Measurements from ENCODE around the gene SMARCC1. TPM values are rescaled to one million over a fixed set of nuclear protein-coding genes. Genes with fewer than 3 reads are reported as not detected.

The SMARCC1 gene
- total and polyA plus RNA-seq, 10 donors = 10.5 to 82.9 (median 44.7) TPM

GRCh38 chr3:47714606-47715005 is 67.1 kb downstream of the SMARCC1 start:
- no peak for TF ChIP-seq POLR2A (IDR thresholded peaks at IDR 0.05)
- no peak for TF ChIP-seq POLR2AphosphoS5 (IDR thresholded peaks at IDR 0.05)
- TF ChIP-seq CTCF (IDR thresholded peaks at IDR 0.05 in 8 of 11, conservative IDR thresholded peaks at IDR 0.05 in 3 of 11) = no peak
- peak overlapping the region in 4 of 8 donors; percentile 63 to 71 (median 66) for H3K27ac ChIP-seq
- no peaks in the 10 kb centered on the region for H3K27me3 ChIP-seq (replicated peaks in 1 of 7)
- peaks cover 0 to 94% (median 57%) of the 10 kb centered on the region in 6 donors for H3K36me3 ChIP-seq
- DNase-seq = no peak
- 83 to 88% (median 86%) methylated on average over 6 of the region's 6 CpGs for WGBS, 5 donors
- intact Hi-C loops (cut with DNase I; ENCODE audit: low total_unique reads) = no loop called here
- no peak overlapping the region for H3K4me3 ChIP-seq
- H3K9me3 ChIP-seq = no peaks in the 10 kb centered on the region
- peaks cover 0 to 15% (median 5%) of the 10 kb centered on the region in 6 donors for H3K4me1 ChIP-seq

GRCh38 chr3:47713655-47714054 is 68.0 kb downstream of the SMARCC1 start:
- Histone ChIP-seq H3K4me3 (no peak overlapping the region), H3K27ac (no peak overlapping the region), H3K4me1 (peaks cover 0 to 15% (median 5%) of the 10 kb centered on the region in 6 donors), H3K36me3 (peaks cover 0 to 94% (median 57%) of the 10 kb centered on the region in 6 donors), H3K9me3 (no peaks in the 10 kb centered on the region), H3K27me3 (replicated peaks in 1 of 7) (no peaks in the 10 kb centered on the region)
- DNase-seq = no peak
- intact Hi-C loops (cut with DNase I; ENCODE audit: low total_unique reads) = no loop called here
- TF ChIP-seq POLR2AphosphoS5 (IDR thresholded peaks at IDR 0.05) (no peak), CTCF (IDR thresholded peaks at IDR 0.05 in 8 of 11, conservative IDR thresholded peaks at IDR 0.05 in 3 of 11) (no peak), POLR2A (IDR thresholded peaks at IDR 0.05) (no peak)
- 90 to 98% (median 96%) methylated on average over 2 of the region's 2 CpGs for whole genome bisulfite sequencing, 5 donors

GRCh38 chr3:47712398-47712797 is 69.3 kb downstream of the SMARCC1 start:
- Histone ChIP-seq H3K4me3 (no peak overlapping the region), H3K27ac (peak overlapping the region in 3 of 8 donors; percentile 20 to 49 (median 34)), H3K4me1 (peaks cover 0 to 15% (median 5%) of the 10 kb centered on the region in 6 donors), H3K9me3 (no peaks in the 10 kb centered on the region), H3K36me3 (peaks cover 0 to 96% (median 52%) of the 10 kb centered on the region in 6 donors), H3K27me3 (replicated peaks in 1 of 7) (no peaks in the 10 kb centered on the region)
- intact Hi-C loops (cut with DNase I; ENCODE audit: low total_unique reads) = no loop called here
- TF ChIP-seq POLR2AphosphoS5 (IDR thresholded peaks at IDR 0.05) (no peak), POLR2A (IDR thresholded peaks at IDR 0.05) (no peak), CTCF (IDR thresholded peaks at IDR 0.05 in 8 of 11, conservative IDR thresholded peaks at IDR 0.05 in 3 of 11) (no peak)
- no peak for DNase-seq
- WGBS, 5 donors = 70 to 91% (median 85%) methylated on average over 2 of the region's 2 CpGs

- 91 to 100% (median 95%) methylated on average over 3 of the region's 3 CpGs for WGBS, 5 donors
- Histone ChIP-seq H3K27me3 (replicated peaks in 1 of 7) (no peaks in the 10 kb centered on the region), H3K4me1 (peaks cover 0 to 14% (median 4%) of the 10 kb centered on the region in 6 donors), H3K27ac (no peak overlapping the region), H3K9me3 (no peaks in the 10 kb centered on the region), H3K36me3 (peaks cover 0 to 96% (median 55%) of the 10 kb centered on the region in 6 donors), H3K4me3 (no peak overlapping the region)
- TF ChIP-seq POLR2A (IDR thresholded peaks at IDR 0.05) (no peak), CTCF (IDR thresholded peaks at IDR 0.05 in 8 of 11, conservative IDR thresholded peaks at IDR 0.05 in 3 of 11) (no peak), POLR2AphosphoS5 (IDR thresholded peaks at IDR 0.05) (no peak)
- intact Hi-C loops (cut with DNase I; ENCODE audit: low total_unique reads) = no loop called here
- no peak for DNase-seq
Observed at GRCh38 chr3:47711596-47711995, 70.1 kb downstream of the SMARCC1 start.

Data from spleen (tissue), 11 donors.